GM12878 (cell line): Measurements from ENCODE around the gene PYGO2. TPM values are rescaled to one million over a fixed set of nuclear protein-coding genes. Genes with fewer than 3 reads are reported as not detected.

ENCODE experiments used
- BACH1 ChIP-seq: fragments of 450-650 bp; IDR thresholded peaks from 2 replicates; pipeline ENCODE4 v1.6.1; 2017; ENCODE audit warnings: mild to moderate bottlenecking, borderline replicate concordance
- CBX3 ChIP-seq: fragments of 200-600 bp; sonication (generic); IDR thresholded peaks from 2 replicates; pipeline ENCODE4 v1.6.1; 2016; ENCODE audit warnings: low read depth, borderline replicate concordance
- CHD2 ChIP-seq: IDR thresholded peaks from 2 replicates; pipeline ENCODE4 v1.6.1; 2011; ENCODE audit warnings: low read depth, low read length, improper control_type of control experiment, borderline replicate concordance
- ETV6 ChIP-seq, 2 experiments: fragments of 450-650 bp in 1 of 2; IDR thresholded peaks in 1 of 2; conservative IDR thresholded peaks in 1 of 2; 2 replicates each; pipeline ENCODE4 v1.6.1; 2014; ENCODE audit warnings: antibody characterized with exemption in 1 of 2, borderline replicate concordance in 1 of 2, low read depth in 1 of 2, mild to moderate bottlenecking in 1 of 2, moderate library complexity in 1 of 2
- HDAC6 ChIP-seq: fragments of 200-600 bp; sonication (generic); IDR thresholded peaks from one replicate; pipeline ENCODE4 v1.8.0; 2017; ENCODE audit warnings: antibody characterized with exemption; ENCODE audit not compliant: unreplicated experiment
- HDGF ChIP-seq: fragments of 450-650 bp; IDR thresholded peaks from 2 replicates; pipeline ENCODE4 v1.6.1; 2016; ENCODE audit warnings: antibody characterized with exemption
- IKZF2 ChIP-seq, 2 experiments: fragments of 450-650 bp; IDR thresholded peaks; 2 replicates each; pipeline ENCODE4 v1.6.1; 2017; ENCODE audit warnings: mild to moderate bottlenecking in 2 of 2, moderate library complexity in 2 of 2
- LARP7 ChIP-seq: fragments of 450-650 bp; IDR thresholded peaks from 2 replicates; pipeline ENCODE4 v1.6.1; 2017; ENCODE audit warnings: mild to moderate bottlenecking
- POLR2AphosphoS5 ChIP-seq: IDR thresholded peaks from 2 replicates; pipeline ENCODE4 v1.6.1; 2011; ENCODE audit warnings: mild to moderate bottlenecking, low read length, inconsistent platforms
- SIX5 ChIP-seq: IDR thresholded peaks from 2 replicates; pipeline ENCODE4 v1.6.1; 2011; ENCODE audit warnings: mild to moderate bottlenecking, low read depth, low read length, moderate library complexity; ENCODE audit not compliant: severe bottlenecking
- SMAD1 ChIP-seq: fragments of 450-650 bp; IDR thresholded peaks from 2 replicates; pipeline ENCODE4 v1.6.1; 2018; ENCODE audit warnings: mild to moderate bottlenecking, low read depth; ENCODE audit not compliant: partially characterized antibody
- SMARCA5 ChIP-seq: fragments of 450-650 bp; IDR thresholded peaks from 2 replicates; pipeline ENCODE4 v1.6.1; 2017; ENCODE audit warnings: mild to moderate bottlenecking
- SUPT20H ChIP-seq: IDR thresholded peaks from 2 replicates; pipeline ENCODE4 v1.6.1; 2011; ENCODE audit warnings: low read depth, mild to moderate bottlenecking, low read length, moderate library complexity, borderline replicate concordance; ENCODE audit not compliant: control insufficient read depth
- TCF7 ChIP-seq: IDR thresholded peaks from 2 replicates; pipeline ENCODE4 v1.6.1; 2014; ENCODE audit warnings: antibody characterized with exemption, borderline replicate concordance
- YY1 ChIP-seq: IDR thresholded peaks from 2 replicates; pipeline ENCODE4 v1.6.1; 2011; ENCODE audit warnings: low read depth, mild to moderate bottlenecking, low read length
- ZNF274 ChIP-seq: IDR thresholded peaks from one replicate; pipeline ENCODE4 v1.8.0; 2011; ENCODE audit not compliant: insufficient read length, insufficient read depth
- polyA plus RNA-seq, 11 experiments: library from polyadenylated mRNA; depleted of rRNA in 4 of 11; unstranded in 6 of 11; stranded (reverse) in 5 of 11; fragments of >200 nt; fragmentation: Nextera tagmentation in 4 of 11; fragmentation: Illumina TruSeq in 1 of 11; extraction: Ambion mirVana in 4 of 11; extraction: Trizol in 1 of 11; gene quantifications; 1 replicate in 1 of 11; 2 replicates in 10 of 11; pipeline versions ENCODE4 v1.2.1 to v1.2.3, GENCODE V29; 2011 to 2016; ENCODE audit warnings: inconsistent platforms in 2 of 11, missing spikeins in 2 of 11, low read depth in 1 of 11
- total RNA-seq, 4 experiments: library from RNA; depleted of rRNA in 3 of 4; stranded (reverse); fragments of >200 nt in 3 of 4; fragmentation: Illumina TruSeq in 1 of 4; extraction: Trizol in 1 of 4; gene quantifications; 2 replicates each; pipeline versions ENCODE4 v1.2.1 to v1.2.3, GENCODE V29; 2013 to 2021
- TF ChIP-seq, protein P1 (sequence below): fragments of 450-650 bp; IDR thresholded peaks from 2 replicates; pipeline ENCODE4 v1.6.1; 2016; ENCODE audit warnings: mild to moderate bottlenecking, moderate library complexity, borderline replicate concordance
- TF ChIP-seq, protein P2 (sequence below), 3 experiments: IDR thresholded peaks in 2 of 3; conservative IDR thresholded peaks in 1 of 3; 2 replicates each; pipeline ENCODE4 v1.5.1; 2011; ENCODE audit warnings: low read depth in 3 of 3, low read length in 3 of 3, mild to moderate bottlenecking in 3 of 3, control low read depth in 2 of 3, moderate library complexity in 2 of 3, inconsistent platforms in 1 of 3, mixed read lengths in 1 of 3; ENCODE audit not compliant: control insufficient read depth in 2 of 3, insufficient read depth in 1 of 3; ENCODE audit errors: extremely low read depth in 1 of 3
- TF ChIP-seq, protein P3 (sequence below): fragments of 450-650 bp; IDR thresholded peaks from 2 replicates; pipeline ENCODE4 v1.6.1; 2017; ENCODE audit warnings: low read depth, mild to moderate bottlenecking, moderate library complexity
- TF ChIP-seq, protein P4 (sequence below): fragments of 150-350 bp; IDR thresholded peaks from 2 replicates; pipeline ENCODE4 v1.6.1; 2014; ENCODE audit warnings: mild to moderate bottlenecking, low read depth, low read length

The PYGO2 gene
- total and polyA plus RNA-seq, 10 of the 15 experiments (the other 5 are each of a cell fraction or from before 2014, with no cell fraction given) = 8.1 to 33.8 (median 23.5) TPM

DNA sequence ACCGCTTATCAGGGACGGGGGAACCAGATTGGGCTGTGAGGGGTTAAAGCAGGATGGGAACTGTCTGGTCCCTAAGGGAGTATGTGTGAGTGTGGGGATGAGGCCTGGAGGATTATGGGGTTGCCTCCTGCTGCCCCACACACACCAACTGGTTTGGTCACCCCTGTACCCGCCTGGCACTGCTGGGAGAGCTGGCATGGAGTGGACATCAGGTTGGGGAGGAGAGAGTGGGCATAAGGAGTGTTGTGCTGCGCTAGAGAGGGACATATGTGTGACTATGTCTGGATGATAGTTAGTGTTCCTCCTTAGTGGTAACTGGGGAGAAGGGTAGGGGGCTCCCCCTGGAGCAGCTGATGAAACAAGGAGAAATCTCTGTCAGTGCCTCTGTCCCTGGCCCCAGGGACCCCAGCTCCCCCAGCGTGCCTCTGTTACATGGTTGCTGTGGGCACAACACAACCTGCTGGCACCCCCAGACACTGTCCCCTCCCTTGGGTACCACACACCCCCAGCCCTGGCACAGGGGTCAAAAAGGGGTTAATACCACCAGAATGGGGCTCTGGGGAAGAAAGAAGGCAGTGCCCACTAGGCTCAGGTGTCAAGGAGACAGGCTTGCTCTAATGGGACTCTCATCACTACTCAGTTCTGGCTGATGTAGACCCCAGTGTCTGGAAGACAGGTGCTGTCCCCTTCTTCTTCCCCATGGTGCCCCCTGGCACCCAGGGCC is 42.9 kb upstream of the PYGO2 start (continued):
- TF ChIP-seq, protein P1, sequence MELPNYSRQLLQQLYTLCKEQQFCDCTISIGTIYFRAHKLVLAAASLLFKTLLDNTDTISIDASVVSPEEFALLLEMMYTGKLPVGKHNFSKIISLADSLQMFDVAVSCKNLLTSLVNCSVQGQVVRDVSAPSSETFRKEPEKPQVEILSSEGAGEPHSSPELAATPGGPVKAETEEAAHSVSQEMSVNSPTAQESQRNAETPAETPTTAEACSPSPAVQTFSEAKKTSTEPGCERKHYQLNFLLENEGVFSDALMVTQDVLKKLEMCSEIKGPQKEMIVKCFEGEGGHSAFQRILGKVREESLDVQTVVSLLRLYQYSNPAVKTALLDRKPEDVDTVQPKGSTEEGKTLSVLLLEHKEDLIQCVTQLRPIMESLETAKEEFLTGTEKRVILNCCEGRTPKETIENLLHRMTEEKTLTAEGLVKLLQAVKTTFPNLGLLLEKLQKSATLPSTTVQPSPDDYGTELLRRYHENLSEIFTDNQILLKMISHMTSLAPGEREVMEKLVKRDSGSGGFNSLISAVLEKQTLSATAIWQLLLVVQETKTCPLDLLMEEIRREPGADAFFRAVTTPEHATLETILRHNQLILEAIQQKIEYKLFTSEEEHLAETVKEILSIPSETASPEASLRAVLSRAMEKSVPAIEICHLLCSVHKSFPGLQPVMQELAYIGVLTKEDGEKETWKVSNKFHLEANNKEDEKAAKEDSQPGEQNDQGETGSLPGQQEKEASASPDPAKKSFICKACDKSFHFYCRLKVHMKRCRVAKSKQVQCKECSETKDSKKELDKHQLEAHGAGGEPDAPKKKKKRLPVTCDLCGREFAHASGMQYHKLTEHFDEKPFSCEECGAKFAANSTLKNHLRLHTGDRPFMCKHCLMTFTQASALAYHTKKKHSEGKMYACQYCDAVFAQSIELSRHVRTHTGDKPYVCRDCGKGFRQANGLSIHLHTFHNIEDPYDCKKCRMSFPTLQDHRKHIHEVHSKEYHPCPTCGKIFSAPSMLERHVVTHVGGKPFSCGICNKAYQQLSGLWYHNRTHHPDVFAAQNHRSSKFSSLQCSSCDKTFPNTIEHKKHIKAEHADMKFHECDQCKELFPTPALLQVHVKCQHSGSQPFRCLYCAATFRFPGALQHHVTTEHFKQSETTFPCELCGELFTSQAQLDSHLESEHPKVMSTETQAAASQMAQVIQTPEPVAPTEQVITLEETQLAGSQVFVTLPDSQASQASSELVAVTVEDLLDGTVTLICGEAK = 0 out of 2 replicates have a peak, but pooled peaks have one; percentile 9
- TF ChIP-seq POLR2AphosphoS5 = peak; percentile 16; the same call in 1 of the 2 replicates
- TF ChIP-seq, protein P2, sequence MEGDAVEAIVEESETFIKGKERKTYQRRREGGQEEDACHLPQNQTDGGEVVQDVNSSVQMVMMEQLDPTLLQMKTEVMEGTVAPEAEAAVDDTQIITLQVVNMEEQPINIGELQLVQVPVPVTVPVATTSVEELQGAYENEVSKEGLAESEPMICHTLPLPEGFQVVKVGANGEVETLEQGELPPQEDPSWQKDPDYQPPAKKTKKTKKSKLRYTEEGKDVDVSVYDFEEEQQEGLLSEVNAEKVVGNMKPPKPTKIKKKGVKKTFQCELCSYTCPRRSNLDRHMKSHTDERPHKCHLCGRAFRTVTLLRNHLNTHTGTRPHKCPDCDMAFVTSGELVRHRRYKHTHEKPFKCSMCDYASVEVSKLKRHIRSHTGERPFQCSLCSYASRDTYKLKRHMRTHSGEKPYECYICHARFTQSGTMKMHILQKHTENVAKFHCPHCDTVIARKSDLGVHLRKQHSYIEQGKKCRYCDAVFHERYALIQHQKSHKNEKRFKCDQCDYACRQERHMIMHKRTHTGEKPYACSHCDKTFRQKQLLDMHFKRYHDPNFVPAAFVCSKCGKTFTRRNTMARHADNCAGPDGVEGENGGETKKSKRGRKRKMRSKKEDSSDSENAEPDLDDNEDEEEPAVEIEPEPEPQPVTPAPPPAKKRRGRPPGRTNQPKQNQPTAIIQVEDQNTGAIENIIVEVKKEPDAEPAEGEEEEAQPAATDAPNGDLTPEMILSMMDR (IDR thresholded peaks at IDR 0.05 in 2 of 3, conservative IDR thresholded peaks at IDR 0.05 in 1 of 3; ENCODE audit: control insufficient read depth in 2 of 3, extremely low read depth in 1 of 3, insufficient read depth in 1 of 3, low read depth in 3 of 3, low read length in 3 of 3) = no peak
- no peak for TF ChIP-seq CHD2
- no peak for TF ChIP-seq CBX3
- TF ChIP-seq TCF7 = no peak
- TF ChIP-seq SMAD1 = no peak
- no peak for TF ChIP-seq BACH1
- TF ChIP-seq ZNF274 = no peak
- TF ChIP-seq, protein P3, sequence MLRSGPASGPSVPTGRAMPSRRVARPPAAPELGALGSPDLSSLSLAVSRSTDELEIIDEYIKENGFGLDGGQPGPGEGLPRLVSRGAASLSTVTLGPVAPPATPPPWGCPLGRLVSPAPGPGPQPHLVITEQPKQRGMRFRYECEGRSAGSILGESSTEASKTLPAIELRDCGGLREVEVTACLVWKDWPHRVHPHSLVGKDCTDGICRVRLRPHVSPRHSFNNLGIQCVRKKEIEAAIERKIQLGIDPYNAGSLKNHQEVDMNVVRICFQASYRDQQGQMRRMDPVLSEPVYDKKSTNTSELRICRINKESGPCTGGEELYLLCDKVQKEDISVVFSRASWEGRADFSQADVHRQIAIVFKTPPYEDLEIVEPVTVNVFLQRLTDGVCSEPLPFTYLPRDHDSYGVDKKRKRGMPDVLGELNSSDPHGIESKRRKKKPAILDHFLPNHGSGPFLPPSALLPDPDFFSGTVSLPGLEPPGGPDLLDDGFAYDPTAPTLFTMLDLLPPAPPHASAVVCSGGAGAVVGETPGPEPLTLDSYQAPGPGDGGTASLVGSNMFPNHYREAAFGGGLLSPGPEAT = 0 out of 2 replicates have a peak, but pooled peaks have one; percentile 8
- no peak for TF ChIP-seq LARP7
- TF ChIP-seq, protein P4, sequence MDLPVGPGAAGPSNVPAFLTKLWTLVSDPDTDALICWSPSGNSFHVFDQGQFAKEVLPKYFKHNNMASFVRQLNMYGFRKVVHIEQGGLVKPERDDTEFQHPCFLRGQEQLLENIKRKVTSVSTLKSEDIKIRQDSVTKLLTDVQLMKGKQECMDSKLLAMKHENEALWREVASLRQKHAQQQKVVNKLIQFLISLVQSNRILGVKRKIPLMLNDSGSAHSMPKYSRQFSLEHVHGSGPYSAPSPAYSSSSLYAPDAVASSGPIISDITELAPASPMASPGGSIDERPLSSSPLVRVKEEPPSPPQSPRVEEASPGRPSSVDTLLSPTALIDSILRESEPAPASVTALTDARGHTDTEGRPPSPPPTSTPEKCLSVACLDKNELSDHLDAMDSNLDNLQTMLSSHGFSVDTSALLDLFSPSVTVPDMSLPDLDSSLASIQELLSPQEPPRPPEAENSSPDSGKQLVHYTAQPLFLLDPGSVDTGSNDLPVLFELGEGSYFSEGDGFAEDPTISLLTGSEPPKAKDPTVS = no peak
- TF ChIP-seq YY1 = no peak
- TF ChIP-seq IKZF2 (IDR thresholded peaks at IDR 0.05) = peak in 1 of 2 experiments; percentile 11; a peak in 1 of 4 replicates
- TF ChIP-seq HDAC6 = no peak
- TF ChIP-seq SUPT20H = no peak
- TF ChIP-seq SMARCA5 = peak; percentile 15; the same call in 1 of the 2 replicates
- TF ChIP-seq HDGF = peak; percentile 67; the same call in 1 of the 2 replicates
- TF ChIP-seq SIX5 = no peak
- 0 out of 4 replicates have a peak, but pooled peaks of 1 of the 2 experiments have one; percentile 12 for TF ChIP-seq ETV6 (conservative IDR thresholded peaks at IDR 0.05 in 1 of 2, IDR thresholded peaks at IDR 0.05 in 1 of 2; ENCODE audit: borderline replicate concordance in 1 of 2, low read depth in 1 of 2)
